GM18861 (cell line): ENCODE measurements around the gene TMEM183A.
"Not testable (repeated sequence)": the region's sequence is repeated elsewhere in the genome, so short reads cannot be mapped to it uniquely, and the experiment has no call there.

Experiments
- ATAC-seq: cut with Tn5 transposase; IDR thresholded peaks from one replicate; pipeline ENCODE4 v1.9.1; 2021; ENCODE audit not compliant: unreplicated experiment

The TMEM183A gene

DNA sequence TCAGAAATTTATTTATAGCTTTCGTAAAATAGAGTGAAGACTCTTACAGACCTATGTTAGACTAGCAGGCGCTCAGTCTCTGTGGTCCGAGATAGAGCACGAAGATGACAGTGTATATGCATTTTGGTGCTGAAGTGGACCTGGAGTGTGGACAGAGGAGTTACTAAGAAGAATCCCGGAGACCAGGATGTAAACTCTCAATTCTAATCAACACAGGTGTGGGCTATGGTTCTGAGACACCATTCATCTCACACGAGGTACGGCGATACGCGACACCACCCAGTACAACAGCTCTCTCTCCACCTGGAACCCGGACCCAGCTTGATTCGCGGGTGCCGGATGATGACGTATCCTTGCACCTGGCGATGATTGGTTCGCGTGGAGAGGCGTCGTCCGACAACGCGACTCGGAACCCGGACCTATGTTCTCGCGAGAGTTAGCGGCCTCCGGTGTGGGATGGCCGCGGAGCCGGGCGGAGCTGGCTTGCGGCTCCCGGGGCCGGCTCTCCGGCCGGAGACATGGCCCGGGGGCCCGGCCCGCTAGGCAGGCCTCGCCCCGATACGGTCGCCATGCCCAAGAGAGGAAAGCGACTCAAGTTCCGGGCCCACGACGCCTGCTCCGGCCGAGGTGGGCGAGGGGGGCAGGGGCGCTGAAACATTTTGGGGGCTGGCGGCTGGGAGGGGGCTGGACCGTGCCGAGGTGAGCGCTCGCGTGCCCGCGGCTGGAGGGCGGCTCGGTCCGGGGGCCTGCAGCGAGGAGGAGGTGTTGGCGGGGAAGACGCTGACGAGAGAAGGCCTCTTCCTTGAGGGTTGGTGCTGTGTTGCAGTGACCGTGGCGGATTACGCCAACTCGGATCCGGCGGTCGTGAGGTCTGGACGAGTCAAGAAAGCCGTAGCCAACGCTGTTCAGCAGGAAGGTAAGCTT is at the start of gene TMEM183A:
Gene TMEM183A, plus strand, starts transcription at position 427 of the 924 bp plus-strand sequence. Its CDS starts 92 bp downstream, at position 519.
- peak; percentile 76 for ATAC-seq

DNA sequence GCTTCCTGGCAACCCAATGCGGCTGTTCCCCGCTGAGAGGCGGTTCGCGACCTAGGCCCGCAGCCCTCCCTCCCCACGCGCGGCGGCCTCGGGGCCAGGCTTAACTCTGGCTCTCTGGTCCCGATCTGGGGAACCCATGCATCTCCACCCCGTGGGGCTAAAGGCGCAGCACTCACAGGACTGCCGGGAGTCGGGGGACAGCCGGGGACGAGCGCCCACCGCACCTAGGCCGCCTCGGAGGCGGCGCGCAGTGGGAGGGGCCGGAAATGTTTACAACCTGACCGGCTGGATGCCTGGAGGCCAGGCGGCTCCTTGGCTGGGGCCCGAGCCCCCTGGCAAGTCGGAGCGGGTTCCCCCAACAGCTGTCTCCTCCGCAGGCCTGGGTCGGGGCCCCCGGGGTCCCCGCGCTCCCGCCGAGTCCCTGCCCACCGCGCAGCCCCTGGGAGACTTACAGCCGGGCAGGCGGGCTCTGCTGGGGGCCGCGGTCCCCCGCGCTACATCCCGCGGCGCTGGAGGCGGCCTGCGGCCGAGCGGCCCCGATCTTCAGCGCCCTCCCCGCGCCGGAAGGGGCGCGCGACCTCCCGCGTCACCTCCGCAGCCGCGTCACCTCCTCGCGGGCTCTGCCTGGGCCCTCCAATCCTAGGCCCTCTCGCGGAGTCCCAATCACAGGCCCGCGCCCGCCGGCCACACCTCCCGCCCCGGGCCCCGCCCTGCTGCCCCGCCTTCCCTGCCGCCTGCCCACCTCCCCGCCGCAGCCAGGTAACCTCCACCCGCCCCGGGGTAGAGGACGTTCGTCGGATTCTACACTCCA is 49.2 kb upstream of the TMEM183A start, which contains the start of gene ADIPOR1:
Gene ADIPOR1, minus strand, starts transcription at position 580 of the 811 bp plus-strand sequence. CDS start 7,242 bp downstream, outside the sequence.
- peak; percentile 92 for ATAC-seq

GRCh38 chr1:202958544-202959275 is 48.5 kb upstream of the TMEM183A start:
- peak; percentile 3 for ATAC-seq

DNA sequence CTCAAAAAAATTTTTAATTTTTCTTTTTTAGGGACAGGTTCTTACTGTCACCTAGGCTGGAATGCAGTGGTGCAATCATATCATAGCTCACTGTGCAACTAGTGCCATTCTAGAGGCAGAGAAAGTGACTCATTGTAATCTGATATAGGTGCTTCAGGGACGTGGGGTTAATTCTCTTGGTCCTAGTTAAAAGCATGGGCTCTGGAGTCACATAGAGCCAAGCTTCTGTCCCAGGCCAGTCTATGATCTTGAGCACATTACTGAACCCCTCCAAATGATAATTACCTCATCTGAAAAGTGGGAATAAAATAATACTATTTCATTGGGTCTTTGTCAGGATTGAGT is 47.9 kb upstream of the TMEM183A start:
- no peak for ATAC-seq

GRCh38 chr1:202961220-202961880 is 45.8 kb upstream of the TMEM183A start:
- ATAC-seq = no peak

- no peak for ATAC-seq
These were observed 42.3 kb upstream of the TMEM183A start for GRCh38 chr1:202964791-202965410.

- no peak for ATAC-seq
These were observed 41.8 kb upstream of the TMEM183A start for GRCh38 chr1:202965422-202965821.

DNA sequence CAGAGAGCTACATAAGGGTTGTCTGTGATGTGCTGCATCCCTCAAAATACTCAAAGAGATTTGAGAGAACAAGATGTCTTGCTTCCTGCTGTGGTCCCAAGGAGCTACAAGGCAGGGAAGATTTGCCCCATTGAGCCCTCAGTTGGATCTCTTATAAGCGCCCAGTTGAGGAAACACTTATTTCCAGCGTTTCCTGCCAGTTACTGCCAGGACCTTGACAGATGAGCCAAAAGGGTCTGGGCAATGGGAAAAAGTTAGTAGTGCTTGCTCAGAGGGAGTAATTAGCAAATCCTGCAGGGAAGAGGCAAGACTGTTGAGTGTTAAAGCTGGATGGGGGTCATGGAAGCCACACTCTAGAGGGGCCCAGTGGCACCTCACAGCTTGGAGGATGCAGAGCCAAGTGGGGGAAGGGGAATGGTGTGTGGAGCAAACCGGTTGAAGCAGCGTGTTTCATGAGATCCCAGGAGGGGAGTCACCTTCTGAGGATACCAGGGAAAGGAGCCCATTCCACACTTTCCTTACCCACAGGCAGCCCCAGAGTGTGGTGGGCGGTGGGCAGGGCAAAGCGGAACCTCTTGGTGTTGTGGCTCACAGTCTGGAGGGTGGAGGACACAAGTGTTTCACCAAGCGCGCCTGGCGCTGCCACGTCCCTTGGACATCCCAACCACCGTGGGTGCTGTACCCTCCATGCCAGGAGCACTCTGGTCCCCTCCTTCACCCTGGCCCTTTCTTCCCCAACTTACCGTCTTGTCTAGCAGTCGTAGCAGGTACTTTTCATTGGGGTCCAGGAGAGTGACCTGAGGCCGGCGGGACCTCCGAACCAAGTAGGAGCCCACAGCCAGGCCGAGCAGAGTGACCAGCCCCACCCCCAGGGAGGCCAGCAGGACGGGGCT is 40.9 kb upstream of the TMEM183A start:
- no peak for ATAC-seq

DNA sequence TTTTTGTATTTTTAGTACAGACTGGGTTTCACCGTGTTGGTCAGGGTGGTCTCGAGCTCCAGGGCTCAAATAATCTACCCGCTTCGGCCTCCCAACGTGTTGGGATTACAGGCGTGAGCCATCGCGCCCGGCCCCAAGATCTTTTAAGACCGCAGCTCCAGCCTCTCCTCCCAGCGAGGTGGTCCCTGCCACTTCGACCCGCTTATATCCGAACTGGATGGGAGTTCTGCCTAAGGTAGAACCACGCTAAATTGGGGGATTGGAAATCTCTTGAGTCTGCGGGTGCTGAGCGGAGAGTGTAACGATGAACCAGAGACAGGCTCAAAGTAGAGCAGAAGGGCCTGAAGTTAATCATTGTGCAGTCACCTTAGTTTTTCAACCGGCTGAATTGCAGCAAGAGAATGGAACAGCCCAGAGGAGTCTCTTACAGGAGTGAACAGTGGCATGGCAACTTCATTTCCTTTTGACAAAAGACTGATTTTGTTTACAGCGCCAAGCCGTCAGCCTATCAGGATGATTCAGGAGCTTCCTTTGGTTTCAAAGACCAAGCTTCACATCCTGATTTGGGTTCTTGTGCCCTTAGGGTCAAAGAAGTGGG is 39.4 kb upstream of the TMEM183A start:
- ATAC-seq = no peak

- no peak for ATAC-seq
These were observed 38.8 kb upstream of the TMEM183A start for GRCh38 chr1:202968351-202968750.

DNA sequence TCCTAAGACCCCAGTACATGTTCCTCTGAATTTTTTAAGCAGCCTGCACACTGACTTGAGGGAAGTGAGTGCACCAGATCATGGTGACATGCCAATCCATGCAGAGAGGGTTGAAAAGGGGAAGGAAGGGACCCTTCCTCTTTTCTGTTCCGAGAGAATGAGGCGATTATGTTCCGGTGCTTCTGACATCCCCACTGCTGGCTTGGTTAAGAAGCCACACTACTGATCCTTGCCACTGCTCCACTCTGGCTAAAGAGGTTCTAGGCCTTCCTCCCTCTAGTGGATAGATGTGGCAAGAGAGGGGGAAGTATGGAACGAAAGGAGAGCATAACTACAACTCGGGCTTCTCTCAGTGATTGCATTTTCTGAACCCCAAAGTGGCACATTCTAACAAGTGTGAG is 38.3 kb upstream of the TMEM183A start:
- peak; percentile 53 for ATAC-seq

DNA sequence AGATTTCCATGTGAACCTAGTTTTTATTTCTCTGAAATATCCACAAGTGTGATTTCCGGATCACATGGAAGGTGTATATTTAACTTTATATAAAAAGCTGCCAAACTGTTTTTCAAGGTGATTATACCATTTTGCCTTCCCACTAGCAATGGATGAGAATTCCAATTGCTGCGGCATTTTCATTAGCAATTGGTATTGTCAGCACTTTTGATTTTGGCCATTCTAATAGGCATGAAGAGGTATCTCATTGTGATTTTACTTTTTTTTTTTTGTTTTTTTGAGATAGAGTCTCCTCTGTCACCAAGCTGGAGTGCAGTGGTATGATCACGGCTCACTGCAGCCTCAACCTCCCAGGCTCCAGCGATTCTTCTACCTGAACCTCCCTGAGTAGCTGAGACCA is 35.1 kb upstream of the TMEM183A start:
- ATAC-seq = no peak

DNA sequence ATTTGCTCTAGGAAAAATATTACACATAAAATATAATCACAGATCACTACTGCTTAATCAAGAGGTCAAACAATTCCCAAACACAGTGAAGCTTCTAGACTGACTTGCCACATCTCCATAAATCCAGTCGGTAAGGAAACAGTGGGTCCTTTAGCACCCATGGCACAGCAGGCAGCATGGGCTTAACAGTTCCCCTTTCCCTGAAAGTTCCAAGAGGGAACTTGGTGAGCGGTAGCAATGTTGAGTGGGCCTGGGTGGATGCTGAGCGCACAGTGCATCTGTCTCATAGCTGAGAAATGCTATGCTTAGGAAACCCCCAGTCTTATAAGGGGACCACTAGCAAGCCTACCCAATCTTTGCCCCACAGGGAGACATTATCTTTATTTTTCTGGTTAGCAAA is 32.3 kb upstream of the TMEM183A start:
- no peak for ATAC-seq

- no peak for ATAC-seq
These were observed 30.5 kb upstream of the TMEM183A start for GRCh38 chr1:202976633-202977032.

DNA sequence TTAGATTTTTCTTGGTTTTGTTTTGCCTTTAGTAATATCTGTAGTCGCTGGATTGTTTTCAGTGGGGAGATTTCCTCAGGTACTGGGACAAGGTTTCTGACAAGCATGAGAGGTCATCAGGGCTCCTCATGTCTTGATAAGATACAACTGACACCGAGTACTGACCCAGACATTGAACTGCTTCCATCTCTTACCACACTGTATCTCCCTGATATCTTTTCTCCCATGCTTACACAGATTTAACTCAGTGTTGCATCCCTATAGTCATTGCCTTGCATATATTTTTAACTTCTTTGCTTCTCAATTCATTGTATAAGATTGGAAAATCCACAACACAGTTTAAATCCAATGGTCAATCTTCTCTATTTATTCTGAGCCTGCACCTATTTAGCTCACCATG is 27.7 kb upstream of the TMEM183A start:
- ATAC-seq = no peak

GRCh38 chr1:202981939-202982338 is 25.2 kb upstream of the TMEM183A start:
- ATAC-seq = no peak

- ATAC-seq = no peak
These were observed 24.3 kb upstream of the TMEM183A start for GRCh38 chr1:202982715-202983430.

GRCh38 chr1:202986120-202986519 is 21.1 kb upstream of the TMEM183A start:
- not testable (repeated sequence) for ATAC-seq
